Liver (tissue), 9 donors: Measurements from ENCODE around the gene ATF1. TPM values are rescaled to one million over a fixed set of nuclear protein-coding genes. Genes with fewer than 3 reads are reported as not detected.

Source experiments
- DNase-seq: peaks from one replicate; pipeline ENCODE4 v3.0.0-alpha.2; 2017; ENCODE audit warnings: low spot score
- H3K27ac ChIP-seq, 2 donors: one replicate each; pipeline ENCODE4 v1.7.0; 2013; ENCODE audit warnings: inconsistent platforms in 2 of 2, low read length in 2 of 2, control low read depth in 1 of 2, low read depth in 1 of 2, mild to moderate bottlenecking in 1 of 2
- H3K27me3 ChIP-seq, 4 donors: one replicate each; pipeline versions ENCODE4 v1.6.1 to v1.7.0; 2013; ENCODE audit warnings: low read length in 3 of 4, inconsistent platforms in 1 of 4, mild to moderate bottlenecking in 1 of 4, moderate library complexity in 1 of 4; ENCODE audit not compliant: control insufficient read depth in 4 of 4, insufficient read depth in 4 of 4
- H3K36me3 ChIP-seq, 4 donors: one replicate each; pipeline versions ENCODE4 v1.6.1 to v1.7.0; 2013; ENCODE audit warnings: low read length in 3 of 4, mild to moderate bottlenecking in 3 of 4, low read depth in 1 of 4, moderate library complexity in 1 of 4; ENCODE audit not compliant: control insufficient read depth in 4 of 4, insufficient read depth in 3 of 4
- H3K4me1 ChIP-seq, 4 donors: one replicate each; pipeline versions ENCODE4 v1.6.1 to v1.7.0; 2013; ENCODE audit warnings: low read length in 3 of 4, mild to moderate bottlenecking in 3 of 4, moderate library complexity in 1 of 4; ENCODE audit not compliant: control insufficient read depth in 4 of 4, insufficient read depth in 4 of 4
- H3K4me3 ChIP-seq, 3 donors: one replicate each; pipeline versions ENCODE4 v1.6.1 to v1.7.0; 2013; ENCODE audit warnings: low read length in 3 of 3, control low read depth in 1 of 3, low read depth in 1 of 3, mild to moderate bottlenecking in 1 of 3
- H3K9ac ChIP-seq, 2 donors: one replicate each; pipeline ENCODE4 v1.7.0; 2013; ENCODE audit warnings: low read length in 2 of 2, mild to moderate bottlenecking in 2 of 2, moderate library complexity in 2 of 2, control low read depth in 1 of 2, low read depth in 1 of 2
- H3K9me3 ChIP-seq, 4 donors: one replicate each; pipeline versions ENCODE4 v1.6.1 to v1.7.0; 2013; ENCODE audit warnings: low read length in 3 of 4; ENCODE audit not compliant: control insufficient read depth in 4 of 4
- ATF3 ChIP-seq: IDR thresholded peaks from 2 replicates; pipeline ENCODE4 v1.6.1; 2016; ENCODE audit warnings: antibody characterized with exemption
- CTCF ChIP-seq: fragments of 150-350 bp; IDR thresholded peaks from 2 replicates; pipeline ENCODE4 v1.5.1; 2017; ENCODE audit warnings: improper control_type of control experiment, low read depth, low read length; ENCODE audit not compliant: missing input control
- FOXA1 ChIP-seq: IDR thresholded peaks from 2 replicates; pipeline ENCODE4 v1.6.1; 2016; ENCODE audit warnings: antibody characterized with exemption
- FOXA2 ChIP-seq: IDR thresholded peaks from 2 replicates; pipeline ENCODE4 v1.6.1; 2016; ENCODE audit warnings: antibody characterized with exemption
- GABPA ChIP-seq, 2 donors: IDR thresholded peaks in 1 of 2; conservative IDR thresholded peaks in 1 of 2; 2 replicates each; pipeline ENCODE4 v1.6.1; 2016; ENCODE audit warnings: antibody characterized with exemption in 2 of 2, mild to moderate bottlenecking in 1 of 2, moderate library complexity in 1 of 2
- HNF4G ChIP-seq: IDR thresholded peaks from 2 replicates; pipeline ENCODE4 v1.6.1; 2016; ENCODE audit warnings: antibody characterized with exemption
- JUND ChIP-seq, 2 donors: IDR thresholded peaks; 2 replicates each; pipeline ENCODE4 v1.6.1; 2016; ENCODE audit warnings: antibody characterized with exemption in 2 of 2
- MAX ChIP-seq: IDR thresholded peaks from 2 replicates; pipeline ENCODE4 v1.6.1; 2016; ENCODE audit warnings: antibody characterized with exemption
- RAD21 ChIP-seq, 2 donors: IDR thresholded peaks; 2 replicates each; pipeline ENCODE4 v1.6.1; 2016; ENCODE audit warnings: antibody characterized with exemption in 2 of 2, mild to moderate bottlenecking in 2 of 2
- REST ChIP-seq: IDR thresholded peaks from 2 replicates; pipeline ENCODE4 v1.6.1; 2016; ENCODE audit warnings: antibody characterized with exemption, mild to moderate bottlenecking
- RXRA ChIP-seq, 2 donors: IDR thresholded peaks; 2 replicates each; pipeline ENCODE4 v1.6.1; 2017 to 2018; ENCODE audit warnings: antibody characterized with exemption in 2 of 2, mild to moderate bottlenecking in 1 of 2
- SP1 ChIP-seq: IDR thresholded peaks from 2 replicates; pipeline ENCODE4 v1.6.1; 2018; ENCODE audit warnings: antibody characterized with exemption, mild to moderate bottlenecking
- TAF1 ChIP-seq: conservative IDR thresholded peaks from 2 replicates; pipeline ENCODE4 v1.6.1; 2016; ENCODE audit warnings: antibody characterized with exemption, mild to moderate bottlenecking
- YY1 ChIP-seq: IDR thresholded peaks from 2 replicates; pipeline ENCODE4 v1.6.1; 2016; ENCODE audit warnings: antibody characterized with exemption, mild to moderate bottlenecking
- WGBS: extraction: QIAGEN DNeasy Blood & Tissue Kit; methylation state at CpG from one replicate; pipeline ENCODE4 v1.1.7; 2013; 5-methylcytosine and 5-hydroxymethylcytosine counted together
- polyA plus RNA-seq, 2 donors: library from polyadenylated mRNA; stranded (reverse) in 1 of 2; unstranded in 1 of 2; fragments of 200-250 nt in 1 of 2; fragments of >200 nt in 1 of 2; fragmentation: Nextera tagmentation in 1 of 2; extraction: Ambion mirVana in 1 of 2; gene quantifications; one replicate each; pipeline versions ENCODE4 v1.2.1 to v1.2.3, GENCODE V29; 2013 to 2015
- total RNA-seq, 2 donors: library from RNA; depleted of rRNA; stranded (reverse); fragments of >200 nt; gene quantifications; one replicate each; pipeline ENCODE4 v1.2.3, GENCODE V29; 2014
- donor health status: healthy.
- donor health status: healthy.
- donor health status: healthy.
- donor health status: healthy.
- donor health status: healthy.

The ATF1 gene
- total and polyA plus RNA-seq, 4 donors, result 6.3 to 17.0 (median 8.3) TPM

- WGBS, result 94% methylated on average over 5 of the region's 5 CpGs
- DNase-seq, result no peak
- H3K9ac ChIP-seq, result no peak overlapping the region
- no peak overlapping the region for H3K27ac ChIP-seq
- H3K9me3 ChIP-seq, result no peaks in the 10 kb centered on the region
- H3K27me3 ChIP-seq, result no peaks in the 10 kb centered on the region
- no peak overlapping the region for H3K4me3 ChIP-seq
- TF ChIP-seq HNF4G (no peak), JUND (IDR thresholded peaks at IDR 0.05) (no peak), MAX (no peak), RXRA (IDR thresholded peaks at IDR 0.05) (no peak), GABPA (IDR thresholded peaks at IDR 0.05 in 1 of 2, conservative IDR thresholded peaks at IDR 0.05 in 1 of 2) (no peak), RAD21 (IDR thresholded peaks at IDR 0.05) (no peak), TAF1 (no peak), REST (no peak), YY1 (no peak), SP1 (no peak)
- H3K4me1 ChIP-seq, result peaks cover 0 to 17% (median 2%) of the 10 kb centered on the region in 4 donors
- peaks cover 12 to 60% (median 41%) of the 10 kb centered on the region in 4 donors for H3K36me3 ChIP-seq
These were observed 43.4 kb upstream of the ATF1 start for GRCh38 chr12:50720501-50720900.

GRCh38 chr12:50723865-50724264, 40.0 kb upstream of the ATF1 start:
- 49% methylated on average over 1 of the region's 1 CpG for WGBS
- peaks cover 0 to 17% (median 2%) of the 10 kb centered on the region in 4 donors for H3K4me1 ChIP-seq
- DNase-seq, result no peak
- H3K36me3 ChIP-seq, result peaks cover 15 to 72% (median 56%) of the 10 kb centered on the region in 4 donors
- H3K27ac ChIP-seq, result no peak overlapping the region
- no peaks in the 10 kb centered on the region for H3K27me3 ChIP-seq
- H3K4me3 ChIP-seq, result no peak overlapping the region
- H3K9ac ChIP-seq, result no peak overlapping the region
- H3K9me3 ChIP-seq, result no peaks in the 10 kb centered on the region
- TF ChIP-seq YY1, result peak; percentile 30
- TF ChIP-seq FOXA2, result no peak
- no peak for TF ChIP-seq JUND (IDR thresholded peaks at IDR 0.05)
- no peak for TF ChIP-seq HNF4G
- TF ChIP-seq RXRA (IDR thresholded peaks at IDR 0.05), result peak in 1 of 2 donors; percentile 5
- no peak for TF ChIP-seq FOXA1

GRCh38 chr12:50725011-50725942, 38.6 kb upstream of the ATF1 start:
- H3K9ac ChIP-seq, result no peak overlapping the region
- no peak overlapping the region for H3K27ac ChIP-seq

More at GRCh38 chr12:50725011-50725942, 38.6 kb upstream of the ATF1 start:
- TF ChIP-seq CTCF (no peak), MAX (no peak), ATF3 (no peak), SP1 (no peak), GABPA (IDR thresholded peaks at IDR 0.05 in 1 of 2, conservative IDR thresholded peaks at IDR 0.05 in 1 of 2) (no peak), REST (no peak)
- H3K27me3 ChIP-seq, result no peaks in the 10 kb centered on the region
- no peaks in the 10 kb centered on the region for H3K9me3 ChIP-seq
- no peak overlapping the region for H3K4me3 ChIP-seq
- peaks cover 0 to 17% (median 2%) of the 10 kb centered on the region in 4 donors for H3K4me1 ChIP-seq
- no peak for DNase-seq
- H3K36me3 ChIP-seq, result peaks cover 14 to 78% (median 64%) of the 10 kb centered on the region in 4 donors
- 70% methylated on average over 5 of the region's 5 CpGs for WGBS
